Measurements from ENCODE around the gene FNDC3A. TPM values are rescaled to one million over a fixed set of nuclear protein-coding genes. Genes with fewer than 3 reads are reported as not detected.

FNDC3A gene, protein sequence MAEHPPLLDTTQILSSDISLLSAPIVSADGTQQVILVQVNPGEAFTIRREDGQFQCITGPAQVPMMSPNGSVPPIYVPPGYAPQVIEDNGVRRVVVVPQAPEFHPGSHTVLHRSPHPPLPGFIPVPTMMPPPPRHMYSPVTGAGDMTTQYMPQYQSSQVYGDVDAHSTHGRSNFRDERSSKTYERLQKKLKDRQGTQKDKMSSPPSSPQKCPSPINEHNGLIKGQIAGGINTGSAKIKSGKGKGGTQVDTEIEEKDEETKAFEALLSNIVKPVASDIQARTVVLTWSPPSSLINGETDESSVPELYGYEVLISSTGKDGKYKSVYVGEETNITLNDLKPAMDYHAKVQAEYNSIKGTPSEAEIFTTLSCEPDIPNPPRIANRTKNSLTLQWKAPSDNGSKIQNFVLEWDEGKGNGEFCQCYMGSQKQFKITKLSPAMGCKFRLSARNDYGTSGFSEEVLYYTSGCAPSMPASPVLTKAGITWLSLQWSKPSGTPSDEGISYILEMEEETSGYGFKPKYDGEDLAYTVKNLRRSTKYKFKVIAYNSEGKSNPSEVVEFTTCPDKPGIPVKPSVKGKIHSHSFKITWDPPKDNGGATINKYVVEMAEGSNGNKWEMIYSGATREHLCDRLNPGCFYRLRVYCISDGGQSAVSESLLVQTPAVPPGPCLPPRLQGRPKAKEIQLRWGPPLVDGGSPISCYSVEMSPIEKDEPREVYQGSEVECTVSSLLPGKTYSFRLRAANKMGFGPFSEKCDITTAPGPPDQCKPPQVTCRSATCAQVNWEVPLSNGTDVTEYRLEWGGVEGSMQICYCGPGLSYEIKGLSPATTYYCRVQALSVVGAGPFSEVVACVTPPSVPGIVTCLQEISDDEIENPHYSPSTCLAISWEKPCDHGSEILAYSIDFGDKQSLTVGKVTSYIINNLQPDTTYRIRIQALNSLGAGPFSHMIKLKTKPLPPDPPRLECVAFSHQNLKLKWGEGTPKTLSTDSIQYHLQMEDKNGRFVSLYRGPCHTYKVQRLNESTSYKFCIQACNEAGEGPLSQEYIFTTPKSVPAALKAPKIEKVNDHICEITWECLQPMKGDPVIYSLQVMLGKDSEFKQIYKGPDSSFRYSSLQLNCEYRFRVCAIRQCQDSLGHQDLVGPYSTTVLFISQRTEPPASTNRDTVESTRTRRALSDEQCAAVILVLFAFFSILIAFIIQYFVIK
- 13.2 and 22.7 TPM in 2 replicates for total RNA-seq (2014; rRNA removed; shearing (Covaris generic); ENCODE audit: low replicate concordance)

DNA sequence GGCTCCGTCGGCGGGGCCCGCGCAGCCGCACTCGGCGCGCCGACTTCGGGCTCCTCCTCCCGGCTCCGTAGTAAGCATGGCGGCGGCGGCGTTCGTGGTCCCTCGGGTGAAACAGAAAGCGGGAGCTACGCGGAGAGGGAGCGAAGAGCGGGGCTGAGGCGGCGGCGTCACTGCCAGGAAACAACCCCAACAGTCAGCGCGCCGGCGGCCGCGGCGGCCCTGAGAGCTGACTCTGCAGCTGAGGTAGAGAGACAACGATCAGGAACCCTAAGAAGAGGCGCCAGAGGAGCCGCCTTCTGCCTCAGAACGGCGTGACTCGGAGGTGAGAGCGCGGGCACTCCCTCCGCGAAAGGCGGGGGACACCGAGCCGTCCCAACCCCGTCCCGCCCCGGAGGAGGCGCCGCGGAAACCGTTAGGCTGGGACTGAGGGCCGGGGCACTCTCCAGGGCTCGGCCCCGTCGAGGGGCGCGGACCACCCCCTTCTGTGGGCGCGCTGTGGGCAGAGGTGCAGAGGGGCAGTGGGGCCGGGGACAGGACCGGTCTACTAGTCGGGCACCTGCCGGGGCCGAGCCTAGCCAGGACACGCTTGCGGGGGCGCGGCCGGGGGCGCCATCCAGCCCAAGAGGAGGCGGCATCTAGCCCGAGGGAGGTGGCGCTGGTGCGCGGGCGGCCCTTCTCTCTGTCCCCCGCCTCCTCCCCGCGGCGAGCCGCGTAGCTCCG lies at the start of gene FNDC3A:
Gene FNDC3A (plus strand): TSS at position 57 of the 720 bp plus-strand sequence. CDS start 30,279 bp downstream, outside the sequence.
- Histone ChIP-seq H3K27me3 (no peaks in the 10 kb centered on the region), H3K4me3 (peak within 1 kb of the TSS; percentile 79), H3K9me3 (peaks cover 12% of the 10 kb centered on the region), H3K36me3 (no peaks in the 10 kb centered on the region)
- DNase-seq, result peak; percentile 90

DNA sequence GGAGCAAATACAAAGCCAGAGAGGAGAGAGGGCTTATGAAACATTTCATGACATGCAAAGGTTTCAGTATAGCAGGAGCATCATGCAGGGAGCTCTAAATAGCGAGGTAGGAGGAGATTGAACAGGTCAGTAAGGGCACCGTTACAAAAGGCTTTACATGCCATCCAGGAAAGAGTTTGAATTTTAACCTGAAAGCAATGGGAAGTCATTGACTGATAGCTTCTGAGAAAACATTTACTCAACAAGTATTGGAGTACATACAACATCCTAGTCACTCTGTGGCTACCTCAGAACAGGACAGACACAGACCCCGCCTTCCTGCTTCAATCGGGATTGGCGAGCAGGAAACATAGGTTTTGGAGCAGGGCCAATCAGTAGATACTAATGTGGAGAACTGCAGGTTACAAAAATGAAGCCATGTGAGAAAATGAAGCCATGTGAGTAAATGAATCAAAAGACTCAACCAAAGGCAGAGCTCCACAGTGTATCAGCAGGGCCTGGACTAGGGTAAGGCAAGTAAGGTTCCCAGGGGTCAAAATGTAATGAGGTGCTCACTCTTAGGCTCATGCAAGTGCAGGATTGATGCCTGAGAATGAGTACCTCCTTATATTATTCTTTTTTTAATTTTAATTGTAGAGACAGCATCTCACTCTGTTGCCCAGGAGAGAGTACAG lies 46.8 kb upstream of the FNDC3A start:
- Histone ChIP-seq H3K27me3 (no peaks in the 10 kb centered on the region), H3K4me3 (no peak overlapping the region), H3K9me3 (no peaks in the 10 kb centered on the region; the same call in 1 of the 2 replicates), H3K36me3 (no peaks in the 10 kb centered on the region)
- no peak for DNase-seq

DNA sequence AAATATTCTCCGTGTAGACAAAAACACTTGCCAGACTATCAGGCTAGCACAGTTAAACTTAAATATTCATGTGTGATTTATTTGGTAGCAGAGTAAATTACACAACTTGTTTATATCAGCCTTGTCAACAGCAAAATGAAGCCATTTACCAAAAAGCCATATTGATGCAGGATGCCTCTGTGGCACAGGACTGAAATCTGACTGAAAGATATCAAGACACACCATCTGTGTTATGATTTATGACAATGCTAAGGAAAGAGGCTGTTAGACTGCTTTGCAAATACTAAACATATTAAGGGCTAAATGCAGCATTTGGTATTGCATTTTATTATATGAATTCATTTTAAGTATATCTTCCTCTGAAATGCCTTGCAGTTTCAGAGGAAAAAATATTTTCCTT lies 44.8 kb upstream of the FNDC3A start:
- no peak for DNase-seq
- Histone ChIP-seq H3K27me3 (no peaks in the 10 kb centered on the region), H3K36me3 (no peaks in the 10 kb centered on the region), H3K4me3 (no peak overlapping the region), H3K9me3 (no peaks in the 10 kb centered on the region; the same call in 1 of the 2 replicates)

DNA sequence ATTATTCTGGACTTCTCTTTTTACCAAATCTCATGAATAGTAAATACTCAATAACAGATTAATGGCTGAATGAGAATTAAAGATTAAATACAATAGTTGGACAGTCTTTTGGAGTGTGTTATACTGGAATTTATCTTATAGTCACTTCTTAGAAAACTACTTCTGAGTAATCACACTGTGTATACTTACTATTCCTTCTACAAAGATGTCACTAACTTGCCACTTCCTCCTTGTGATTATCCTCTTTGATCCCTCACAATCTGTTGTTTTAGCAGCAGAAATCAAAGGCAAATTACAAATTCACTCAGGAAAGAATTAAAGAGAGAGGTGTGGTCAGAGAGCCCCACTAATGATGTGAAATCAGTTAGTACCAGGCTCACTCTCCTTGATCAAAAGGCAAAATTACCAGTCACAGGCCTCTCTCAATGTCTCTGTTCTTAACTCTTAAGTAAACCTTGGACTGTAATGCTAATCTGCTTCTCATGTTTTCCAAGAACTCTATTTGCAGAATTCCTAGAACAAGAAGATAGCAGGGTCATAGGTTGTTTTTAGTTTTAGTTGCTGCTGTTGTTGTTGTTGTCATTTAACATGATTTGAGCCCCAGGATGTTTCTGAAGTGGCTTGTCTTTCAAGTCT lies 37.3 kb upstream of the FNDC3A start:
- no peak for DNase-seq

DNA sequence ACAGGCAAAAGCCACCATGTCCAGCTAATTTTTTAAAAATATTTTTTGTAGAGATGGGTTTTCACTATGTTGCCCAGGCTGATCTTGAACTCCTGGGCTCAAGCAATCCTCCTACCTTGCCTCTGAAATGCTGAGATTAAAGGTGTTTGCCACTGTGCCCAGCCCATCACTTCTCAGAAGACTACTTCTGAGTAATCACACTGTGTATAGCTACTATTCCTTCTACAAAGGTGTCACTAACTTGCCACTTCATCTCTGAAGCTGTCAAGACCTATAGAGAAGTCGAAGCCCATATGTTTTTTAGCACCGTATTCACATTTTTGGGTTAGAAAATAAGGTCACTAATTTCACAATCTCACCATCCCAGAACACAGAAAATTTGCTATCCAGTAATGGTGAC lies 36.0 kb upstream of the FNDC3A start:
- no peaks in the 10 kb centered on the region for H3K9me3 ChIP-seq
- H3K27me3 ChIP-seq, result no peaks in the 10 kb centered on the region
- no peak overlapping the region for H3K4me3 ChIP-seq
- H3K36me3 ChIP-seq, result no peaks in the 10 kb centered on the region
- DNase-seq, result no peak

More for the DNA sequence above, 37.3 kb upstream of the FNDC3A start:
- Histone ChIP-seq H3K36me3 (no peaks in the 10 kb centered on the region), H3K9me3 (no peaks in the 10 kb centered on the region), H3K27me3 (no peaks in the 10 kb centered on the region), H3K4me3 (no peak overlapping the region)

DNA sequence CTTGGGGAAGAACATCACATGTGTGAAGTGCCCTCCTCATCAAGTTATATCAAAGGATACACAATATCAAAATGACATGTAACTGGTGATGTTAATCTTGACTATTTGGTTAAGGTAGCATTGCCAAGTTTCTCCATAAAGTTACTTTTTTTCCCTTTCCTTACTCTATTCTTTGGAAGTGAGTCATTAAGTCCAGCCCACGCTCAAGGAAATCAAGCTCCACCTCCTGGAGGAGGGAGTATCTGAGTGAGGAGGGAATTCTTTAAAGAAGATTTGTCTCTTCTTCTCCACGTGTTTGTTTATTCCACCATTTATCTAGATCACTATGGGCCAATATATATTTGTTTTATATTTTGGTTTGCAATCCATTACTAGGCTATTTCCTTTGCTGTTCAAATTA lies 33.6 kb upstream of the FNDC3A start:
- peak; percentile 23 for DNase-seq
- Histone ChIP-seq H3K36me3 (no peaks in the 10 kb centered on the region), H3K27me3 (no peaks in the 10 kb centered on the region), H3K9me3 (no peaks in the 10 kb centered on the region), H3K4me3 (no peak overlapping the region)

DNA sequence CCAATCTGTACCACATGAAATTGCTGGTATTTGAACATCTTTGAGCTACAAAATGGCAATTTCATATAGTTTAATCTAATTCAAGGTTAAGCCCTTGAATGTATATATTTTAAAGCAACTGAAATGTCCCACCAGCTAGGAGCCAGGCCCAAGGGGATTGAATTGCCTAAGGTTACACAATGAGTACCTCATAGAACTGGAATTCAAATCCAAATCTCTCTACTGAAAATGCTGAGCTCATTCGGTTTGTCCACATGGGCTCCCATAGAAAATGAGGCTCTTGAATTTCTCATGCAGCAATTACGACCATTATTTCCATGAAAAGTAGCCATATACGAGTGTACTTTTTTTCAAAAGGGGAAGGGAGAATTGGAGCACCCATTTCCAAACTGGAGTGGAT lies 31.5 kb upstream of the FNDC3A start:
- DNase-seq, result no peak
- H3K4me3 ChIP-seq, result no peak overlapping the region
- H3K27me3 ChIP-seq, result no peaks in the 10 kb centered on the region
- H3K9me3 ChIP-seq, result no peaks in the 10 kb centered on the region
- H3K36me3 ChIP-seq, result no peaks in the 10 kb centered on the region

DNA sequence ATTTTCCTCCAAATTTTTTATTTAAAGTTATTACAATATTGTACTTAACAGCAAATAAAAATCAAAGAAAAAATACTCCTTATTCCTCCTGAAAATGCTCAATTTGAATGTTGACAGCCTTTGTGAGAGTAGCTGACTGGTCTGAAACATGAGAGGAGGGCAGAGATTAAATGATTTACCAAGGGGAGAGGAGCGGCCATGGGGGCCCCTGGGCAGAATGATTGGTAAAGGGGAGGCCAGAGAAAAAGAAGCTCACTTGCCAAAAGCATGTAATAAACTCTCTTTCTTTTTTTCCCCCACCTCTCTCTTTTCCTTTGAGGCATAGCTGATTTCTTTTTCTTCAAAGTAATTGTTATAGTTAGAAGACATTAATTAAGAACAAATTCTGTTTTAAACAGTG lies 30.1 kb upstream of the FNDC3A start:
- no peak for DNase-seq
- H3K9me3 ChIP-seq, result no peaks in the 10 kb centered on the region
- H3K4me3 ChIP-seq, result no peak overlapping the region
- no peaks in the 10 kb centered on the region for H3K27me3 ChIP-seq
- H3K36me3 ChIP-seq, result no peaks in the 10 kb centered on the region

DNA sequence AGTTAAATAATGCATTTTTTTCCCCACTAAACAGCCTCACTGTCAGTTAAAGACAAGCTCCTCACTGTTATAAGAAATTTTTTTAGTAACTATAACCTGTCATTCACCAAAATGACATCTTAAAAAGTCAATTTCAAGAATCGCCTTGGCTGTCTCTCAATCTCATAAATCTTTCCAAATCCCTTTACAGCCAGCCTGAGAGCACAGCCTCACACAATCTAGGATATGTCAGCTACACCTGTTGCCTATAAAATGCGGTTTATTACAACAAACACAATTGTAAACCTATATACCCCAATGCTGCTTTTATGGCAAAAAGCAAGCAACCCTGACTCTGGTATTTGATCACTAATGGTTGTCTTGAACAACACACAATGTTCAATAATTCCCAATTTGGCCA lies 29.5 kb upstream of the FNDC3A start:
- no peak for DNase-seq
- Histone ChIP-seq H3K36me3 (no peaks in the 10 kb centered on the region), H3K4me3 (no peak overlapping the region), H3K9me3 (no peaks in the 10 kb centered on the region), H3K27me3 (no peaks in the 10 kb centered on the region)

DNA sequence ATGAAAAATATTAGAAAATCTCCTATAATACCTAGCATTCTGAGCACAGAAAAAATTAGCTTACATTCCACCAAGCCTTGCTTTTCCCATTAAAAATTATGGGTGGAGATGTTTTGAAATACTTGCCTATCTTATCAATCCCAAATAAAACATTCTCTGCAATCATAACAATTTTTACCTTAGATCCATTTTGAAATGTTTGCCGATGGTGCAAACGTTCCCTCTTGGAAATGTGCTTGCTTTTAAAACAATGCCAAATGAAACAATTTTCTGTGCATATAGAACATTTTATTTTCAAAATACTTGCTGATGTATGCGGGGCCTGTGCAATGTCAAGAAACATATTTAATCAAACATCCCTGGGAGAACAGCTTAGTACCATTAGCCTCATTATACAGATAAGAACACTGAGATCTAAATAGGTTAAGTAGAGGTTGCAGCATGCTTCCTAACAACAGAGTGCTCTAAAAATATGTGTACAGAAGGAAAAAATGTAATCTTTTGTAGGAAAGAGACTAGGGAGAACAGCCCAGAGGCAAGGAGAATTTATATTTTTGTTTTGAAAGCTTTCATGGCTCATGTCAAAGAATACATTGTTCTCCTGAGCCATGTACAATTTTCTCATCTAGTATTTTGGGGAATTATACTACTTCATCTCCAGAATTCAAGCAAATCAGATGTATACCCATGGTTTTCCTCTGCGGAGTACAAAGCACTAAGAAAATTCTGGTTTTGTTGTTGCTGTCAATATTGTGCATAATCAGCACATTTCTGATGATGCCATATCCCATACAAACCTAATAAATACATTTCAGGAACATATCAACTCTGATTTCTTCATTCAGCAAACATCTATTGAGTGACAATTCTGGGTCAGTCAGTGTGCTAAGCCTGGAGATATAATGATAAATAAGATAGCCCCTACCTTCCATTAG lies 25.9 kb upstream of the FNDC3A start:
- Histone ChIP-seq H3K9me3 (no peaks in the 10 kb centered on the region), H3K27me3 (peaks cover 5% of the 10 kb centered on the region; the same call in 1 of the 2 replicates), H3K4me3 (no peak overlapping the region), H3K36me3 (no peaks in the 10 kb centered on the region)
- no peak for DNase-seq

DNA sequence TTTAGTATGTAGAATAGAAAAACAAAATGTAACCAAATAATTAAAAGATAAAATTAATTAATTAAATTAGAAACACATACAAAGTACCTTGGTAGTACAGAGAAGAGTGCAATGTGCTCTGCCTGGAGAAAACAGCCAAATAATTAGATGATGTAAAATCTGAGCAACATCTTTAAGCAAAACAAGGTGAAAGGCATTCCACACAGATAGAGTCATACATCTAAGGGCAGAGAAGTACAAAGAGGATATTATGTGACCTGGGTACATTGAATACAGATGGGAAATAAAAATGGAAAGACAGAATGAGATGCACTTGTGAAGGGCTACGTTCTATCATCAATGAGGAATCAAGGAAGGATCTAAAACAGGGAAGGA lies 25.2 kb upstream of the FNDC3A start:
- Histone ChIP-seq H3K4me3 (no peak overlapping the region), H3K36me3 (no peaks in the 10 kb centered on the region), H3K27me3 (peaks cover 5% of the 10 kb centered on the region; the same call in 1 of the 2 replicates), H3K9me3 (no peaks in the 10 kb centered on the region)
- no peak for DNase-seq

DNA sequence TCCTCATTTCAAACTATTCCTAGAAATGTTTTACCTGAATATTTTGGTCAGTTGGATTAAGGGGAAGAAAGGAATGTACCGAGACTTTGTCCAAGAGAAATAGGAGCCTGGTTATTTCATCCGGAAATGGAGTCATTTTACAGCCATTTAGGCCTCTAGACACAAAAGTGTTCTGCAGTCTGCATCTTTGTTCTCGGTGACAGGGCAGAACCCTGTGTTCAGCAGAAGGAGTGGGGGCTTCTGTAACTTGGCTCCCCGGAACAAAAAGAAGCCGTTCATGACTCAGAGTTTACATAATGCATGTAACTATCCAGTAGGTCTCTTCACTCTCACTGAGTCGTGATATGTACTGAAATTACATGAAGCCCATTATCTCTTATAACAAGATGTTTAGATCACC lies 21.6 kb upstream of the FNDC3A start:
- no peaks in the 10 kb centered on the region for H3K36me3 ChIP-seq
- no peaks in the 10 kb centered on the region for H3K9me3 ChIP-seq
- no peak for DNase-seq
- peaks cover 5% of the 10 kb centered on the region; the same call in 1 of the 2 replicates for H3K27me3 ChIP-seq
- no peak overlapping the region for H3K4me3 ChIP-seq

DNA sequence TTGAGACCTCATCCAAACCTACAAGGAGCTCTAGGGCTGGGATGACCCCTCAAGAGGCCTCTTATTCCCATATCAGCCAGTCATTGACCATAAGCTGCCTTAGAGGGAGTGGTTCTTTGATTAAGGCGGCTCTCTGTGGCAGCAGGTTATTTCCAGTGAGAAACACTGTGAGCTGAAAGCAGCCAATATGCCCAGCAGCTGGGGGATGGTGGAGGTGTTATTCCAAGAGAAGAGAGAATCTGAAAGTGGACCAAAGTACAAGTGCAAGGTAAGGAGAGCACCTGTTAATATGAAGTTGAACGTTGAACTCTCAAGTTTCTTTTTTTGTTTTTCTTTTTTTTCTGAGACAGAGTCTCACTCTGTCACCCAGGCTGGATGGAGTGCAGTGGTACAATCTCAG lies 20.2 kb upstream of the FNDC3A start:
- Histone ChIP-seq H3K9me3 (no peaks in the 10 kb centered on the region), H3K36me3 (no peaks in the 10 kb centered on the region), H3K4me3 (no peak overlapping the region), H3K27me3 (peaks cover 5% of the 10 kb centered on the region; the same call in 1 of the 2 replicates)
- DNase-seq, result no peak

DNA sequence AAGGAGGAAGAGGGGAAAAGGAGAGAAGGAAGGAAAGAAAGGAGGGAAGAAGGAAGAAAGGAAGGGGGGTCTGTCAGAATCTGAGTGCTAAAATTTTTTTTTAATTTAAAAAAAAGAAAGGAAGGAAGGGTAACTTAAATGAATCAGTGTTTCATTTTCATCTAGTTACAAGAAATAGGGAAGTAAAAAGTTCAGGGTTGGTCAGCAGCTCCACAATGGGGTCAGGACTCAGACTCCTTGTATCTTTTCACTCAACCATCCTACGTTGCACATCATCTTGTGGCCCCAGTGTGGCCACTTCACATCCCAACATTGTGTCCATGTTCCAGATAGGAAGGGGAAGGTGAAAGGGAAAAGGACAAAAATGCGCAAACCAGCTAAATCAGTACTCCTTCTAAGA lies 14.3 kb upstream of the FNDC3A start:
- Histone ChIP-seq H3K9me3 (no peaks in the 10 kb centered on the region; the same call in 1 of the 2 replicates), H3K36me3 (no peaks in the 10 kb centered on the region), H3K4me3 (no peak overlapping the region), H3K27me3 (no peaks in the 10 kb centered on the region)
- no peak for DNase-seq
